Fibroblast of gingiva (primary cell): ENCODE data around the gene SEMA5A.

Source experiments
- DNase-seq: peaks from one replicate; pipeline ENCODE4 v3.0.0-alpha.2; 2011; ENCODE audit warnings: low read depth

SEMA5A gene

DNA sequence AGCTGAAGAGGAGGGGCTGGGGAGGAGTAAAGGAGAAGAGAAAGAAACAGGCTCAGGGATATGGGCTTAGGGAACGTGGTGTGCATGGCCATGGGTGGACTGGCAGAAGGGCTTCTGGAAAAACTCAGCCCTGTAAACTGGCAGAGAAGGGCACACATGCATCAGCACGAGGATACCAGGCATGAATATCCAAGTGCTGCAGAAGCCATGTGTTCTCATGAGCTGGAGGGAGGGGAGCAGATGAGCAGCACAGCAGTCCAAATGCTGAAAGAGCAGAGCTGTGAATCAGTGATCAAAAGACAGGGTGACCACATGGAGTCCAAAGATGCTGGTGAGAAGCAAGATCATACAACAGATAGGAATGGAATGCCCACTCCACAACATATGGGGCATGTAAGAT lies 72.3 kb downstream of the SEMA5A start:
- DNase-seq: no peak

DNA sequence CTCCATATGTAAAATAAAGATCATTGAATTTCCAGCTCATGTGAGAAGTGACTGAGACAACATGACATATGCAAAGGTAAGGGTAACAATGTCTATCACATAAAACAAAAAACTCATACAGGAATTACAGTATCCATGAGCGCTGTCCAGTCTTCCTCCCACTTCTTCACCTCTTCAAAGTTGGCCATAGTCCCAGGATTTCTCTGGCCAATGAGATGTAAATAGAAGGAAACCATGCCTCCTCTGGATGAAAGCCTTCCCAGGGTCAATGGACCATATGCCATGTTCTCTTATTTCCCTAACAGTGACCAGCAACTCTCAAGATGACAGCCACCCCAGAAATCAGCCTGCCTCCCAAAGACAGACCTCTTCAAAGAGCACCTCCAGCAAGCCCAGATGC lies 75.5 kb downstream of the SEMA5A start:
- no peak for DNase-seq

DNA sequence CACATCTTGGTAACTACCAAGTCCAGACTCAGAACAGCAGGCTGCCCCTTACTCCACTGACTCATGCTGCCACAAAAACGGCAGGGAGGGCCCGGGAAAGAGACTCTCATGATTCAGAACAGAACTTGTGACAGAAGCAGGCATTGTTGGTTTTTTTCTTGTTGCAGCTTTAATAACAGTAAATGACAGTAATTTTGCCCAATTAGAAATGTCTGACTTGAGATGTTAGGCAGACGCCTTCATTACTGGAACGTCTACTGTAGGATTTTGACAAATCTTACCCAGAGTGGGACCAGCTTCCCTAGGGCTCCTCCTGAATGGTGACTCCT lies 77.9 kb downstream of the SEMA5A start:
- peak; percentile 86 for DNase-seq

DNA sequence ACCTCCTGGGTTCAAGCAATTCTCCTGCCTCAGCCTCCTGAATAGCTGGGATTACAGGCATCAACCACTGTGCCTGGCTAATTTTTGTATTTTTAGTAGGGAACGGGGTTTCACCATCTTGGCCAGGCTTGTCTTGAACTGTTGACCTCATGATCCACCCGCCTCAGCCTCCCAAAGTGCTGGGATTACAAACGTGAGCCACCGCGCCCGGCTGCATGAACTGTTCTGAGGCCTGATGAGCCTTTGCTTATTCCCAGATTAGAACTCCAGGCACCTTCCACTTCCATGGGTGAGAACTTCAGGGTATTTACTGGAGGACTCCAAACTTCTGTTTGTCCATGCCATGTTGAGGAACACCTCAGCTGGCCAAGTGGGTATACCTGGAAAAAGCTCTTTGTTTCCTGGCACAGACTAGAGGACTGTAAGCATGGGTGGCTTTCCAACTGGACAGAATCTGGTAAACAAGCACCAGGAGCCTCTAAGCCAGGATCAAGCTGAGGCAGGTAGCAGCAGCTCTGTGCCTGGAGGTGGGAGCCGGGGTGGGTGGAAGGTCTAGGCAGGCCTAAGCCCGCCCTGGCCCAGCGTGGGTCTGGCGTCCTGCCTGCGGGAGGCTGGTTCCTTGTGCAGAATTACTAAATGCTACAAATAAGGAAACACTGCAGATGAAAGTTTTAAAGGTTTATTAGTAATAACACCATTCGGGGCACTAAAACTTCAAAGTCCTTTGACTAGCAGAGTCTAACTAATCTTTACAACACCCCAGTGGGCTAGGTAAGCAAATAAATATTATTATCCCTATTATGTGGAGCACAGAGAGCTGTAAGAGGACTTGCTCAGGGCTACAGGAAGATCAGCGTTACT lies 78.4 kb downstream of the SEMA5A start:
- peak; percentile 26 for DNase-seq

DNA sequence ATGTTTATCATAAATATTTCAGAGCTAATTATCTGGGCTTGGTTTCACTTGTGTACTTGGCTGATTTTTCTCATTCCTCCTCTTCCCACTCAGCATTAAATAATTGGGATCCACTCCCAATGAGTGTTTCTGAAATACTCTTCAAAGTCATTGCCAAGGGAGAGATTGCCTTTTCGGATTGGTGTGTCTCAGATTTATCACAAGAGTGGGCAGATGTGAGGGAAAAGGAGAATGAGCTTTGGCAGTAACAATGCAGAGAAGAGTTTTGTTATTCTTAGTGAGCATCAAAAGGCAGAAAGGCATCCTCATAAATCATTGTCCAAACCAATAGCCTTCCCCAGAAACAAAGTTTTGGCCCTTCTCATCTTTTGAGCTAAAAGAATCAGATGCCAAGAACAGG lies 79.2 kb downstream of the SEMA5A start:
- peak; percentile 29 for DNase-seq

DNA sequence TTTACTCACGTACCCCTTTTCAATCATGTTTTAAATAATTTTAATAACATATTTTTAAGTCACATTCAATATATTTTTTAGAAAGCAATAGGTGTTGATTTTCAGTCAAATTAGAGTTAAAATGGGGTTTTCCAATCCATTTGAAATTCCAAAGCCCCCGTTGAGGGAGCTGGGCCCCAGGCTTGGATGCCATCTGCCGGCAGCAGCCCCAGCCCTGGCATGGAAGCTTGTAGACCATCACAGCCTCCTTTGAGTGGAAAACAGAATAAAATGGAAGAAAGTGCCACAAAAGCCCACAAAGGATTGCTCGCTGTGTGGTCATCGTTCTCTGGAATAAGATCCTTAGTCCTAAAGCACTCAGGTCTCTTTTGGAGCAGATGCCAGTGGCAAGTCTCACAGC lies 81.4 kb downstream of the SEMA5A start:
- no peak for DNase-seq

DNA sequence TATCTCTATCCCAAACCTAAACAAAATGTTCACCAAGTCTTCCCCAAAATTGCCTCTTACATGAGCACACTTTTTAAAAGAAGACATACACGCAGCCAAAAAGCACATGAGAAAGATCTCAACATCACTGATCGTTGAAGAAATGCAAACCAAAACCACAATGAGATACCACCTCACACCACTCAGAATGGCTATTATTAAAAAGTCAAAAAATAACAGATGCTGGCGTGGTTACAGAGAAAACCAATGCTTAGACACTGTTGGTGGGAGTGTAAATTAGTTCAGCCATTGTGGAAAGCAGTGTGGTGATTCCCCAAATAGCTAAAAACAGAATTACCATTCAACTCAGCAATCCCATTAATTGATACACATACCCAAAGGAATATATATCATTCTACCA lies 83.8 kb downstream of the SEMA5A start:
- no peak for DNase-seq

DNA sequence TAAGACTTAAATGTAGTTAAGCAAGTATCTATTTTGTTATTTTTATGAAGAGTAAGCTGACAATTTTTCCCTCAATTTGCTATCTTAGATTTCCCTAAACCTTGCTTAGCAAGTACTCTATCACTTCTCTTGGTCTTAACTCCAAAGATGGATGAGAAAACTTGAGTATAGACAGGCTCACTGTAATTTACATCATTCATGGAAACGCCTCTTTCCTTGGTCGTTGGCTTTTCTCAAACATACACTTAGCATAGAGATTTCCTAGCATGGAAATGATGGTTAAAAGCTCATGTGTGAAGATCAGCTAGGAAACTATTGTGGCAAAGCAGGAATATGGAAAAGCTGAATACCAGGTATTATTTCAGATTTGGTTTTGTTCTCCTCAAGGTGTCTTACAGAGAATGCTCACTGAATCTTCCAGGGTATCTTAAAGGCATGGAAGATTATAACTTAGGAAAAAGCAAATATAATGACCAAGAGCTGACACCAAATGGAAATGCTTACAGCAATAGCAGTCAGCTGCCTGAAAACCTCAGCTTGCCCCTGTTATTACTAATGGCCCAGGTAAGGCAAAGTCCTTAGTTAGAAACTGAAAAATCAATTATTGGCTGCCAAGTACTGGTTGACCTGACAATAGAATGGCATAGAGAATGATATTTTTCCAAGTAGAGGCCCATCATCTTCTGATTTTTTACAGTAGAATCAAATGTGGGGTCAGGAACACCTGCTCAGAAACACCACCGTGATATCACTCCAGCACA lies 84.8 kb downstream of the SEMA5A start:
- DNase-seq: no peak

DNA sequence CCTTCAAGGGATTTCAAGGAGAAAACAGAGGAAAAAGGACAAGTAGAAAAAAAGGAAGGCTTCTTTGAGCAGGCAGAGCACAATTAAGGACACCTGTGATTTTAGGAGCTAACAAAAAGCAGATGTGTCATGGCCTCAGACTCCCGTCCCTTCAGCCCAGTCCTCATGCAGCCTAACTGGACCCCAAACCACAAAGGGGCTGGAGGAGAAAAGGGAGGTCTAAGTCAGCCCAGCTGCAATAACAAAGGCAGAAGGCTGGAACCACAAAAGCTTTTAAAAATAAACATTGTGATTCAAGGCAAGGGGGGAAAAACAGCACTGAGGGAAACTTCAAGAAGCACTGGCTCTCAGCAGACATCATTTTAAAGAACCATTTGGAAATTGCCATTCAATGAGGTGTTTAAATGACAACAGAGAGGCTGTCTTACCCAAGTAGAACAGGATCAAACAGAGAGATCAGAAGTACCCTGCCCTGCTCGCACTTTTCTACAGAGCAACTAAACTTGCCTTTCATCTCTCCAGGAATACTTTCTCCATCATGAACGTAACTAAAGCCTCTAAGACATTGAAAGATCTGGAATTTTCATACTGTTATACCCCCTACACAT lies 89.3 kb downstream of the SEMA5A start:
- DNase-seq: peak; percentile 83

DNA sequence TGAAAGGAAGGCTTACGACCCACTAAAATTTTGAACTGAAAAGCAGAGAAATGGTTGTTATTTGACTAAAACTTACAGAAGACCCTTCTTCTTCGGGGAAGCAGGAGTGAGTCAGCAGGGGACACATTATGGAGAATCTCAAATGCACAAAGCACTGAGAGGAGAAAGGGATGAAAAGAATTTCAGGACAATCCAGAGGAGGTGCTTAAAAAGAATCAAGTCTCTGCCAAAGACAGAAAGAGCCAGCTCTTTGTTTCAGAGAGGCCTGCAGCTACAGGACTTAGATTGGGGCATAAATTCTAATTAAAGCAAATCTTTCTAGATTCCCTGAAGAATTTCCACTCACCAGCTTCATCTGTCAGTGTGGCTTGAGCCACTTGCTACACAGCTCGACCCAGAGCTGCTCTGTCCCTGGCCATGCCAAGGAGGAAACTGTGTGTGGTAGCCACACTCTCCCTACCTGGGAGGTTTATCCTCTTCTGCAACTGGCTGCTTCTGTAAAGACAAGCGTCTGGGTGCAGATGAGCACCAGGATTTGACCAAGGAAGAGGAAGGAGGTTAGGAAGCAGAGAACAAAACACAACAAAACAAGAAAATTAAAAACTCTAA lies 89.9 kb downstream of the SEMA5A start:
- no peak for DNase-seq

DNA sequence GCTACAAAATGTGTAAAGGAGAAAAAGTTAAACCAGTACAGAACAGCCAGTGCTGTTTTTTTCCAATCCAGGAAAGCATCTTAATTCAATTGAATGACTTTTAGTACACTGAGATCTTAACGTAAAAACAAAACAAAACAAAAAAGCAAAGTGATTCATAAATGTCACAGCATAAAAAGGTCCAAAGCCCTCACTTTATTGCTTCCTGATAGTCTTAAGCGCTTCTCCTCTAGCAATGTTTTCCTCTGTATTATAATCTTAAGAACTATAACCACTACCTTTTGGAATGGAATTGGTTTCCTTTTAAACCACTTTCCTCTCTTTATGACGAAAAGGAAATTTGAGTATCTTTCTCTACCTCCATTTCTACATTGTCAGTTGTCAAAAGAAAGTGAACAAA lies 91.4 kb downstream of the SEMA5A start:
- DNase-seq: no peak

DNA sequence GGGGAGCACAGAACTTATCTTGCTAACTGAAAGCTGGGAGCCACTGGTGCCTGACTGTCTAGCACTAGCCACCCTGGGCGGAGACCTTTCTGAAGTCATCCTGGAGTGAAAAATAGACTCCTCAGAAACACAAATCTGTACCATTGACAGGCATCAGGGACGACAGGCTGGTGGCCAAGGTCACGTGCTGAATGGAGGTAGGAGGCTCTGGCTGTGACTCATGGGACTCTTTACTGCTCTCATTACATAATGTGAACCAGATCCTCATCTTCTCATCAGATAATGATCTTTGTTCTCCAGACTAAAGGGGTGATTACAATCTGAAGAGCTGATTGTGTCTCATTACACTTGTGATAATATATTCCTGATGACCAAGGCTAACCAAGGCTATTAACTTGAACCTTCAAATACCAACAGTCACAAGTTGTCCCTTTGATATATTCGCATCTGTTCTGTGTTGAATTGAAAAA lies 91.8 kb downstream of the SEMA5A start:
- DNase-seq: no peak

DNA sequence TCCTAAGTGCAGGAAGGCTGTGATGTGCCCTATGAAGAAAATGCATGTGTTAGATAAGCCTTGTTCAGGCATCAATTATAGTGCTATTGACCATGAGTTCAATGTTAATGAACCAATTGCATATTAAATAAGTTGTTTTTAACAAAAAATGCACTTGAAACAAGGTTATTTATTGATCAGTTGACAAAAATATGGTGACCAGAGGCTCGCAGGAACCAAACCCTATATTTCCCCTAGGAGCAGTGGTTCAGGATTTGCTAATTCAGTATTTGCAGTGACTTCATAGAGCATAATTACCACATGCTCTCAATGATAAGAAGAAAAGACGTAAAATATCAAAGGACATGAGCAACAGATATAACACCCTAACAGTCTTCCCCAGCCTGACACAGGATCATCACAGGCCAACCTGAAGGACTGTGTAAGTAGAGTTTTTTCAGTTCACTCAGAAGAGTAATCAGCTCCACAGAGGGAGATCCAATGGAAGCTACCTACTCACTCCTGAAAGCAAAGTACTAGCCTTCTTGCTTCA lies 92.3 kb downstream of the SEMA5A start:
- no peak for DNase-seq

DNA sequence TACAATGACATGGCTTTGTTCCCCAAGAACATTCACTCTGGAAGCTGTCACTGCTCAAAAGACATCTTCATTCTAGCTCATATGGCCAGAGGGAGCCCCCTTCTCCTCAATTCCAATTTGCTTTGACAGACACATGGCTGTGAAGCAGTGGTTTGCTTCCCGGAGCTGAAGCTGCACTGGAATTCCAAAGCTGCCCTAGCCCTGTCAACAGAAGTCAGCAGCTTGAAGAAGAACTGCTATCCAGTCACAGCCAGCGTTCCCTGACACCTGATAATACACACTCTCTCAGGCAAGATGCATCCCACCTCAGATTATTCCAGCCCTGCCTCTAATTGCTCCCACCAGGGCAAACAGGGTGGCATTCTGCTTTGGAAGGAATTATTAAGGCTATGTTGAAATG lies 93.7 kb downstream of the SEMA5A start:
- DNase-seq: no peak

DNA sequence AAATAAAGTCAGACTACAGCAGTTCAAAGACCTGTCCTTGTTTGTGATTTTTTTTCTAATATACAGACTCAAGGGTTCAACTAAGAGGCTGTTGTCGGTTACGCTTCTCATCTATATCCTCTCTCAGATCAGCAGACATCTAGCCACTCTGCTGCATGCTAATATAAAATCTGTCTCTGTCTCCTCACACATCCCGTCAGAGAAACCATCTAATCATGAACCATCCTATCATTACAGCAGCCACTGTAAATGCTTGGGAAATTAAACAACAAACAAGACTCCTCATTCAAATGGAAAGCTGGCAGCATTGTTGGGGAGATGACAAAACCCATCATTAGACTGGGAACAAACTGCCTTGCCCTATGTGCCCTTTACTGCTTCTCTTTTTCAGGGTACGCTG lies 94.8 kb downstream of the SEMA5A start:
- no peak for DNase-seq

DNA sequence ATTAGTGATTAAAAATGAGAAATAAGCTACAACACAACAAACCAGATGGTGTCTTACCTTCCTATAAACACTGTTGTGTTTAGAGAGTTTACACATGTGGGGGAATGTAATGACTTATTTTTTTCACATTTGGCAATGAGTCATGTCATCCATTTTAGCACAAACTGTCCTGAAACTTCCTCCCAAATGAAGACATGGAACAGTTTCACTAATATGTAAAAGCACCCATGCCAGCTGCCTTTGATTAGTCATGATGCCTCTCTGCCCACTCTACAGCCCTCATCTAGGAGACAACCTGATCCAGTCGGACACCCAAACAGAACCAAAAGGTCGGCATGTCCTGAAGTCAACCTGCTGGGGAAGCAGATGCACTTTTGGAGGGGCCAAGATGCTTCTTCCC lies 98.2 kb downstream of the SEMA5A start:
- peak; percentile 57 for DNase-seq

DNA sequence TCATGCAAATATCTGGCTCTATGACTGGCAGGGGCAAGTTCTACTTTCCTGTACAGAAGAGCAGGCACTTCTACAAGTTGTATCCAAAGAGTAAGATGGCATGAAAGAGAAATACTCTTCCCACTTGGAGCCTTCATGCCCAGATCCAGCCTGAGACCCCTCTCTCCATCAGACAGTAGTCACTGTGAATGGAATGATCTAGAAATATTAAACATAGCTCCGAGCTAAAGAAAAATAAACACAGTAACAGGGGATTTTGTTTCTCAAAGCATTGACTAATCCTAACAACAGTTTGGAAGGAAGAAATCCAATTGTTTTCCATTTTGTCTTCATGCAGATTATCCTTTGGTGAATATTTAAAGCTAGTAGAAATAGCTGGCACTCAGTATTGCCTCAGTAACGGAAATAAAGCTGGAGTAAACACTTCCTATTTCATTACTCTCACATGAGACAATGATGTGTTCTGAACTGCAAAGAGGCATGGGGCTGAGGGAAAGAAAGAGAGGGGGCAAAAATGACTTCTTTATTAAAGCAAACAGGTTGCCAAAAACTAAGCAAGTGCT lies 100.0 kb downstream of the SEMA5A start:
- DNase-seq: peak; percentile 80

DNA sequence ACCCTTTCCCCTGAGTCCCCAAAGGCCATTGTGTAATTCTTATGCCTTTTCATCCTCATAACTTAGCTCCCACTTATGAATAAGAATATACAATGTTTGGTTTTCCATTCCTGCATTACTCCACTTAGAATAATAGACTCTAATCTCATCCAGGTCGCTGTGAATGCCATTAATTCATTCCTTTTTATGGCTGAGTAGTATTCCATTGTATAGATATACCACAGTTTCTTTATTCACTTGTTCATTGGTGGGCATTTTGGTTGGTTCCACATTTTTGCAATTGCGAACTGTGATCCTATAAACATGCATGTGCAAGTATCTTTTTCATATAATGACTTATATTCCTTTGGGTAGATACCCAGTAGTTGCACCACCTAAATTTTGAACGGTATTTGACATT lies 101.5 kb downstream of the SEMA5A start:
- no peak for DNase-seq

DNA sequence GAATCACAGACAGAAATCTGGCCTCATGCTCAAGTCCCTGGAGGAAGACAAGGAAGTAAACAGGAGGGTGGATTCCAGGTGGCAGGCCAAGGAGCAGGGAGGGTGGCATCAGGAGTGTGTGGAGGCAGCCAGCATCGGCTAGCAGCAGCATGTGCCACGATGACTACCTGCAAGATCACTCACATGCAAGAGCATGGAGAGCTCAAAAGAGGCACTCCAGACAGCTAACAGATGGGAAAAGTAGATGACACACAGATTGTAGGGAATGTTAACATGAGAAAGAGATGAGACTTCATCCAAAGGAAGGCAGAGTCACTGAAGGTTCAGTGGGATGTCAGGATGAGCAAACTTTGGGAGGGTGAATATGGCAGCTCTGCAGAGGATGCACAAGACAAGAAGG lies 104.3 kb downstream of the SEMA5A start:
- DNase-seq: no peak

DNA sequence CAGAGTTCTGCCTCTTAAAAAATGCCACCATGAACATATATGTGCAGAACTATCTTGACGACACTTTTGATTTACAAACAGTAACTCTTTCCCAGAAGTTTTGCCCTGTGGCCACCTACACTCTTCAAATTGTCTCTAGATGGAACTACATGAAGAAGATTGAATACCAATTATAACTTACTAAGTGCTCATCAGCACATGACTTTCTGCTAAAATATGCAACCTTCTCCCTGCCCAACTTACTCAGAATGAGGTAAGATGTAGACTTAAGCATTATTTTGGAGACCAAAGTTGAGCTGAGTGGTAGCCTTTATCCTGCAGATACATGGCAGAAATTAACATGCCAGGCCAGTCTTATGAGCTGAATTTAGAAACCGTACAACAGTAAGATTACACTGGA lies 105.4 kb downstream of the SEMA5A start:
- DNase-seq: peak; percentile 59

DNA sequence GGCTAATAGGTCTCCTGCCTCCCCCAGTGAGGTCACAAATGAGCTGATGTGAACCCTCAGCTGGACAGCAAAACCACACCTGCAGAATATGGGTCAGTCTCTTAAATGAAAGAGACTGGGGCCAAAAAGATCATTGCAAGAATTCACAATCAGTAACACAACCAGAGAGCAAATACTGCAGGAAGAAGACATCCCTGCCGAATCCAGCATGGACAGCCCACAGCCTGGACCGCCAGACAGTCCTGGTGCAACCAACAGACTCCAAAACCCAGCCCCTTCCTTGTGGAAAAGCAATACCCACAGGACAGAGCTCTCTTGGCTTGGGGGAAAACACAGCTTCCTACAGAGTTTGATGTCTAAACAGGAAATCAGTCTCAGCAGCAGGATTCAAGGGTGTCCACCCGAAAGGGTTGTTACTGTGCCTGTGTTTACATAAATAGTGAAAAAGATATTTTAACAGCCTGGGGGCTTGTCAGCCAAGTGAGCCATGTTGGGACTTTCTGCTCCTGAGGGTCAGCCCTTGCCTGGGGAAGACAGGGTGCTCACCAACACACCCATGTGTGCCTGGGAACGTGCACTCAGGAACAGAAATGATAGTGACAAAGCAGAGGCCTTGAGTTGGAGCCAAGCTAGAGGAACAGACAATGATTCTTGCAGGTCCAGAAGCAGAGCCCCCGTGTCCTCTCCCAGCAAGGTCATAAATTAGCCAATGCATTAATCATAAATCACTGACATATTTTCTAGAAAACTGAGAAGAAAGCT lies 106.2 kb downstream of the SEMA5A start:
- peak; percentile 34 for DNase-seq
